ENCODE results near the gene LTA4H. TPM values are rescaled to one million over a fixed set of nuclear protein-coding genes. Genes with fewer than 3 reads are reported as not detected.

LTA4H gene
- total RNA-seq, 4 donors from 2014 or later: 66.0 to 84.7 (median 75.5) TPM

- no peak for DNase-seq (ENCODE audit: low spot score in 2 of 2)
- intact Hi-C loops (cut with DNase I; ENCODE audit: low total_unique reads): no loop called here
- H3K4me3 ChIP-seq (ENCODE audit: low read depth, poor library complexity, severe bottlenecking): no peak overlapping the region
- 71% methylated on average over 5 of the region's 5 CpGs for WGBS, 2 donors
- TF ChIP-seq POLR2A (IDR thresholded peaks at IDR 0.05) (no peak), CTCF (IDR thresholded peaks at IDR 0.05) (no peak)
Measured at GRCh38 chr12:96048393-96048969, 13.1 kb upstream of the LTA4H start.

- no peak overlapping the region for H3K4me3 ChIP-seq (ENCODE audit: low read depth, poor library complexity, severe bottlenecking)
- 33 to 42% methylated on average over 7 of the region's 7 CpGs for WGBS, 2 donors
- DNase-seq (ENCODE audit: low spot score in 2 of 2): no peak
- intact Hi-C loops (cut with DNase I; ENCODE audit: low total_unique reads): no loop called here
- TF ChIP-seq CTCF (IDR thresholded peaks at IDR 0.05) (no peak), POLR2A (IDR thresholded peaks at IDR 0.05) (no peak)
Measured at GRCh38 chr12:96047229-96048211, 12.1 kb upstream of the LTA4H start.

GRCh38 chr12:96046543-96047228, 11.3 kb upstream of the LTA4H start:
- TF ChIP-seq CTCF (IDR thresholded peaks at IDR 0.05) (no peak), POLR2A (IDR thresholded peaks at IDR 0.05) (no peak)
- WGBS, 2 donors: 76 to 80% methylated on average over 3 of the region's 3 CpGs
- no peak for DNase-seq (ENCODE audit: low spot score in 2 of 2)
- intact Hi-C loops (cut with DNase I; ENCODE audit: low total_unique reads): no loop called here
- no peak overlapping the region for H3K4me3 ChIP-seq (ENCODE audit: low read depth, poor library complexity, severe bottlenecking)

GRCh38 chr12:96045566-96045965, 10.2 kb upstream of the LTA4H start:
- intact Hi-C loops (cut with DNase I; ENCODE audit: low total_unique reads): no loop called here
- H3K4me3 ChIP-seq (ENCODE audit: low read depth, poor library complexity, severe bottlenecking): no peak overlapping the region
- TF ChIP-seq CTCF (IDR thresholded peaks at IDR 0.05) (no peak), POLR2A (IDR thresholded peaks at IDR 0.05) (no peak)
- 69 to 71% methylated on average over 7 of the region's 7 CpGs for WGBS, 2 donors
- no peak for DNase-seq (ENCODE audit: low spot score in 2 of 2)

GRCh38 chr12:96044943-96045290, 9.5 kb upstream of the LTA4H start:
- WGBS, 2 donors: 95 to 97% methylated on average over 2 of the region's 2 CpGs
- H3K4me3 ChIP-seq (ENCODE audit: low read depth, poor library complexity, severe bottlenecking): no peak overlapping the region
- DNase-seq (ENCODE audit: low spot score in 2 of 2): no peak
- TF ChIP-seq CTCF (IDR thresholded peaks at IDR 0.05) (no peak), POLR2A (IDR thresholded peaks at IDR 0.05) (no peak)
- intact Hi-C loops (cut with DNase I; ENCODE audit: low total_unique reads): no loop called here
